Left ventricle myocardium inferior (tissue), 1 donor: Measurements from ENCODE around the gene MRPL42. TPM values are rescaled to one million over a fixed set of nuclear protein-coding genes. Genes with fewer than 3 reads are reported as not detected.

Experiments
- DNase-seq: peaks from one replicate; pipeline ENCODE4 v3.0.0-alpha.2; 2020
- H3K27ac ChIP-seq: fragments of 200-600 bp; replicated peaks from 2 replicates; pipeline ENCODE4 v1.8.0; 2021
- H3K27me3 ChIP-seq: fragments of 200-600 bp; 2 replicates; pipeline ENCODE4 v1.8.0; 2021; ENCODE audit warnings: low read depth
- H3K36me3 ChIP-seq: fragments of 200-600 bp; 2 replicates; pipeline ENCODE4 v1.8.0; 2021
- H3K4me1 ChIP-seq: fragments of 200-600 bp; 2 replicates; pipeline ENCODE4 v1.8.0; 2021
- H3K4me3 ChIP-seq: fragments of 200-600 bp; 2 replicates; pipeline ENCODE4 v1.8.0; 2021; ENCODE audit warnings: mild to moderate bottlenecking, moderate library complexity
- H3K9me3 ChIP-seq: fragments of 200-600 bp; replicated peaks from 2 replicates; pipeline ENCODE4 v1.8.0; 2021
- intact Hi-C: fragments of 100-400 bp; cut with micrococcal nuclease; formaldehyde crosslinking; loops from one replicate; pipeline ENCODE4 v1.11.0; 2022
- total RNA-seq: library from RNA; stranded (reverse); fragmentation: NEBNext Ultra II Directional; extraction: Animal tissue kit (Norgen Biotek cat#: 25700); gene quantifications from one replicate; pipeline ENCODE4 v1.2.1, GENCODE V29; 2021
- TF ChIP-seq, protein P1 (sequence below): fragments of 200-600 bp; IDR thresholded peaks from 2 replicates; pipeline ENCODE4 v1.8.0; 2021; ENCODE audit warnings: antibody characterized with exemption, mild to moderate bottlenecking, borderline replicate concordance
- donor health status: DM: no; HTN: yes; CAD: no; lungs with severe emphysema.

The MRPL42 gene
- total RNA-seq, 1 donor from 2014 or later: 47.0 TPM

DNA sequence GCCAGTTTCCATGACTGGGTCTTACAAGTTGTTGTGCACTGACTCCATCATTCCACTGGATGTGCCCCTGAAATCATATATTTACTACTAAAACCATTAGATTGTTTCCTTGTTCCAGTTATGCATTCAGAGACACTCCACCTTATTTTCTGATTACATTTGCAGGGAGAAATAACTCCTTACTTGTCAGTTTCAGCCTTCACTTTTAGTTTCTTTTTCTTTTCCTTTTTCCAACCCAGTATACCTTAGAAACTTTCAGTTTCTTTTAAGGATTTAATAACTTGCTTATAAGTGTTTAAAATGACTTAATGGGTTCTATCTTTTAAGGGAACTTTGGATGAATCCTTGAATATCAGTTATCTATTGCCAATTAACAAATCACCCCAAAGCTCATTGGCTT lies 39.9 kb downstream of the MRPL42 start:
- Histone ChIP-seq H3K27ac (no peak overlapping the region), H3K27me3 (no peaks in the 10 kb centered on the region), H3K36me3 (peaks cover 21% of the 10 kb centered on the region), H3K9me3 (no peaks in the 10 kb centered on the region), H3K4me1 (no peaks in the 10 kb centered on the region), H3K4me3 (no peak overlapping the region)
- DNase-seq: no peak
- TF ChIP-seq, protein P1, sequence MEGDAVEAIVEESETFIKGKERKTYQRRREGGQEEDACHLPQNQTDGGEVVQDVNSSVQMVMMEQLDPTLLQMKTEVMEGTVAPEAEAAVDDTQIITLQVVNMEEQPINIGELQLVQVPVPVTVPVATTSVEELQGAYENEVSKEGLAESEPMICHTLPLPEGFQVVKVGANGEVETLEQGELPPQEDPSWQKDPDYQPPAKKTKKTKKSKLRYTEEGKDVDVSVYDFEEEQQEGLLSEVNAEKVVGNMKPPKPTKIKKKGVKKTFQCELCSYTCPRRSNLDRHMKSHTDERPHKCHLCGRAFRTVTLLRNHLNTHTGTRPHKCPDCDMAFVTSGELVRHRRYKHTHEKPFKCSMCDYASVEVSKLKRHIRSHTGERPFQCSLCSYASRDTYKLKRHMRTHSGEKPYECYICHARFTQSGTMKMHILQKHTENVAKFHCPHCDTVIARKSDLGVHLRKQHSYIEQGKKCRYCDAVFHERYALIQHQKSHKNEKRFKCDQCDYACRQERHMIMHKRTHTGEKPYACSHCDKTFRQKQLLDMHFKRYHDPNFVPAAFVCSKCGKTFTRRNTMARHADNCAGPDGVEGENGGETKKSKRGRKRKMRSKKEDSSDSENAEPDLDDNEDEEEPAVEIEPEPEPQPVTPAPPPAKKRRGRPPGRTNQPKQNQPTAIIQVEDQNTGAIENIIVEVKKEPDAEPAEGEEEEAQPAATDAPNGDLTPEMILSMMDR: no peak
- intact Hi-C loops: loop anchor here (10.0 kb wide), 1 partner anchor 458 kb away; no protein-coding TSS in a partner anchor

DNA sequence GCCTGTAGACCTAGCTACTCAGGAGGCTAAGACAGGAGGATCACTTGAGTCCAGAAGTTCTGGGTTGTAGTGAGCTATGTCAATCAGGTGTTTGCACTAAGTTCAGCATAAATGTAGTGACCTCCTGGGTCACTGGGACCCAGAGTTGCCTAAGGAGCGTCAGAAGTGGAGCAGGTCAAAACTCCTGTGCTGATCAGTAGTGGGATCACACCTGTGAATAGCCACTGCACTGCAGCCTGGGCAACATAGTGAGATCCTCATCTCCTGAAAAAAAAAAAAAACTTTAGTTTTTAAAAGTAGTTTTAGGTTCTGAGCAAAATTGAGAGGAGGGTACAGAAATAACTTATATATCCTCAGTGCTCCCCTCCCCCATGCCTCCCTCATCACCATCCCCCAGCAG lies 42.2 kb downstream of the MRPL42 start:
- DNase-seq: no peak

DNA sequence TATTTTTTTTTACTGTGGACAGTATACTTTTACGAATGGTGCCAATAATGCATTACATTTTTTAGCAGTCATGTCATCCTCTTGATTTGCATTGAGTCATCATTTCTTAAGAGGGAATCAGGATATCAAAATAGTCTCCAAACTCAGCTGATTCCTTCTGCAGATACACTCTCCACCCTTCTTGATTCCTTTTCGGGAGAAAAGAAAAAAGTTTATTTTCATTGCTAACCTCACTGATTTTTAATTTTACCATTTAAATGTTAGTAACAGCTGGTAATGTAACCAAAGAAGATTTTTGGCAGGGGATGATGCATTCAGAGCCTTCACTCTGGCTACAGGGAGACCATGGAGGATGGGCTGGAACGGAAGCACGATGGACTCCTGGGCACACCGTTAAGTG lies 47.5 kb downstream of the MRPL42 start:
- TF ChIP-seq, protein P1: no peak
- H3K4me1 ChIP-seq: no peaks in the 10 kb centered on the region
- no peaks in the 10 kb centered on the region for H3K36me3 ChIP-seq
- H3K4me3 ChIP-seq: no peak overlapping the region
- intact Hi-C loops: no loop called here
- H3K27ac ChIP-seq: no peak overlapping the region
- no peak for DNase-seq
- H3K9me3 ChIP-seq: no peaks in the 10 kb centered on the region
- H3K27me3 ChIP-seq: no peaks in the 10 kb centered on the region

More for the DNA sequence above, 42.2 kb downstream of the MRPL42 start:
- Histone ChIP-seq H3K36me3 (peaks cover 8% of the 10 kb centered on the region), H3K4me3 (no peak overlapping the region), H3K27me3 (no peaks in the 10 kb centered on the region), H3K27ac (no peak overlapping the region), H3K9me3 (no peaks in the 10 kb centered on the region), H3K4me1 (no peaks in the 10 kb centered on the region)
- intact Hi-C loops: loop anchor here (10.0 kb wide), 1 partner anchor 455 kb away; no protein-coding TSS in a partner anchor
- TF ChIP-seq, protein P1: no peak

DNA sequence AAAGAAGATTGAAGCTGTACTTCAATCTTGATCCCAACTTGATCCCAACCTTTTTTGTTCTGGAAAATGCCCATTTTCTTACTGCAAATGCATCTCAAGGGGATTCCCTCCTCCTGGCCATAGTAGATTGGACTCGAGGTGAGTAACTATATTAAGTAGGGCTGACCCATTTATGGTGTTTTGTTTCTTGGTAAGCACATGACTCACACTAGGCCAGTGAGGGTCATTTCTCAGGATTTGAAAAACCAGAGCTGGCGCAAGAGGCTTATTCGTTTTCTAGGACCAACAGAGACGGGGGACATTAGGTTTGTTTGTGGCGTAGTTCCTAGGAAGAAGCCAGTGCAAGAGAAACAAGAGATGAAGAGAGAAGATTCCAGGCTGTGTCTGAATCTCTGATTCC lies 51.4 kb downstream of the MRPL42 start:
- no peak for DNase-seq
- TF ChIP-seq, protein P1: no peak
- intact Hi-C loops: no loop called here
- no peak overlapping the region for H3K27ac ChIP-seq
- no peaks in the 10 kb centered on the region for H3K9me3 ChIP-seq
- H3K27me3 ChIP-seq: no peaks in the 10 kb centered on the region
- peaks cover 12% of the 10 kb centered on the region for H3K4me1 ChIP-seq
- H3K4me3 ChIP-seq: no peak overlapping the region
- H3K36me3 ChIP-seq: no peaks in the 10 kb centered on the region

DNA sequence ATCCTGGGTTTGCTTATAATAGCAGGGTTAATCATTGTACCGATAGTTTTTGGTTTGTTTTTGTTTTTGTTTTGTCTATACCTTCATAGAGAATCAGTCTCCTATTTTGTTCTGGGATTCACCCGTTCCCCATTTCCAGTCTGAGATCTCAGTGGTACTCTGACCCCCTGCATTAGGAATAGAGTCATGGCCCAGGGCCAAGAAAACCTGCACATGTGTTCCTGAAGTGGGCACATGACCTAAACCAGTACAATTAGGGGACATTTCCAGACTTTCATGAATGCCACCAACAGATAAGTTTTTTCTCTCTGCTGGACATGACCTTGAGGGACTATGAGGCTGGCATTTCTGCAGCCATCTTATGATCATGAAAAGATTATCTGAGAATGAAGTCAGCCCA lies 52.5 kb downstream of the MRPL42 start:
- DNase-seq: no peak
- H3K9me3 ChIP-seq: no peaks in the 10 kb centered on the region
- intact Hi-C loops: no loop called here
- no peak overlapping the region for H3K4me3 ChIP-seq
- H3K4me1 ChIP-seq: peaks cover 12% of the 10 kb centered on the region
- H3K27me3 ChIP-seq: no peaks in the 10 kb centered on the region
- TF ChIP-seq, protein P1: no peak
- H3K36me3 ChIP-seq: no peaks in the 10 kb centered on the region
- H3K27ac ChIP-seq: no peak overlapping the region
